H1 (cell line): ENCODE results near the gene INPP4B. TPM values are rescaled to one million over a fixed set of nuclear protein-coding genes. Genes with fewer than 3 reads are reported as not detected.

Experiments used
- CTCF ChIA-PET: fragments of 300-600 bp; sonication (Branson Sonifier 250); formaldehyde crosslinking; loops from one replicate; lab custom pipeline; 2021; ENCODE audit not compliant: partially characterized antibody; lab: Charles Lee
- POLR2A ChIA-PET: fragments of 300-600 bp; sonication (Branson Sonifier 250); formaldehyde crosslinking; loops from one replicate; lab custom pipeline; 2021; ENCODE audit warnings: inconsistent platforms; ENCODE audit not compliant: partially characterized antibody; lab: Charles Lee
- DNase-seq, 2 experiments: peaks; one replicate each; pipeline versions ENCODE4 v3.0.0 to v3.0.0-alpha.2; 2010 to 2022; ENCODE audit warnings: low spot score in 2 of 2, low read depth in 1 of 2, mixed read lengths in 1 of 2
- FAIRE-seq: peaks from 2 replicates; lab custom pipeline; 2011; peaks lifted over from hg19 to GRCh38; lab: Jason Lieb, UNC
- H2AFZ ChIP-seq: 2 replicates; pipeline ENCODE4 v1.8.1; 2012; ENCODE audit warnings: low read length, inconsistent platforms
- H2AK5ac ChIP-seq: 2 replicates; pipeline ENCODE4 v1.6.1; 2013; ENCODE audit warnings: low read depth, low read length
- H2BK120ac ChIP-seq: replicated peaks from 2 replicates; pipeline ENCODE3; 2013; ENCODE audit warnings: low read depth, low read length, inconsistent platforms
- H2BK12ac ChIP-seq: 2 replicates; pipeline ENCODE4 v1.6.1; 2013; ENCODE audit warnings: low read depth, low read length
- H2BK15ac ChIP-seq: 2 replicates; pipeline ENCODE4 v1.6.1; 2013; ENCODE audit warnings: low read length
- H2BK20ac ChIP-seq: 2 replicates; pipeline ENCODE4 v1.6.1; 2013; ENCODE audit warnings: low read length
- H2BK5ac ChIP-seq: 2 replicates; pipeline ENCODE4 v1.6.1; 2013; ENCODE audit warnings: low read depth, low read length
- H3K14ac ChIP-seq: 2 replicates; pipeline ENCODE4 v1.6.1; 2013; ENCODE audit warnings: inconsistent platforms; ENCODE audit not compliant: insufficient read length
- H3K18ac ChIP-seq: 2 replicates; pipeline ENCODE4 v1.6.1; 2013; ENCODE audit warnings: low read length; ENCODE audit errors: extremely low read depth
- H3K23ac ChIP-seq: 2 replicates; pipeline ENCODE4 v1.6.1; 2013; ENCODE audit warnings: inconsistent platforms; ENCODE audit not compliant: insufficient read length
- H3K23me2 ChIP-seq: 2 replicates; pipeline ENCODE4 v1.6.1; 2013; ENCODE audit warnings: low read depth, low read length
- H3K27ac ChIP-seq: 2 replicates; pipeline ENCODE4 v1.6.1; 2011; ENCODE audit warnings: low read depth, low read length, inconsistent platforms
- H3K27me3 ChIP-seq, 4 experiments: replicated peaks in 1 of 4; 1 replicate in 1 of 4; 2 replicates in 3 of 4; pipeline versions ENCODE4 v1.6.1 to v1.8.1; 2011 to 2013; ENCODE audit warnings: low read length in 3 of 4, mild to moderate bottlenecking in 3 of 4, inconsistent platforms in 2 of 4, mixed read lengths in 2 of 4, moderate library complexity in 1 of 4; ENCODE audit not compliant: control insufficient read depth in 3 of 4, insufficient read depth in 3 of 4; ENCODE audit errors: extremely low read depth in 1 of 4
- H3K36me3 ChIP-seq, 4 experiments: 2 replicates each; pipeline versions ENCODE4 v1.6.1 to v1.8.1; 2011 to 2013; ENCODE audit warnings: mild to moderate bottlenecking in 4 of 4, low read length in 3 of 4, moderate library complexity in 2 of 4, control low read depth in 1 of 4, inconsistent platforms in 1 of 4; ENCODE audit not compliant: insufficient read depth in 4 of 4, control insufficient read depth in 2 of 4
- H3K4ac ChIP-seq: replicated peaks from 2 replicates; pipeline ENCODE3; 2013; ENCODE audit warnings: low read length, low read depth, mixed read lengths, inconsistent platforms; ENCODE audit not compliant: insufficient read length
- H3K4me1 ChIP-seq, 4 experiments: replicated peaks in 1 of 4; 1 replicate in 1 of 4; 2 replicates in 3 of 4; pipeline versions ENCODE4 v1.6.1 to v1.8.1; 2011 to 2013; ENCODE audit warnings: low read length in 3 of 4, inconsistent platforms in 2 of 4, mixed read lengths in 1 of 4; ENCODE audit not compliant: insufficient read depth in 4 of 4, control insufficient read depth in 3 of 4
- H3K4me2 ChIP-seq, 2 experiments: 2 replicates each; pipeline versions ENCODE4 v1.6.1 to v1.8.1; 2011 to 2013; ENCODE audit warnings: low read depth in 2 of 2, low read length in 2 of 2, control low read depth in 1 of 2, inconsistent platforms in 1 of 2, mild to moderate bottlenecking in 1 of 2; ENCODE audit not compliant: insufficient read depth in 1 of 2
- H3K4me3 ChIP-seq, 4 experiments: fragments of 200-600, 300-600 bp in 1 of 4; sonication (generic), shearing (Covaris generic), sonication (Bioruptor Twin) in 1 of 4; 2 replicates each; pipeline versions ENCODE4 v1.5.1 to v1.8.1; 2011 to 2016; ENCODE audit warnings: low read length in 4 of 4, low read depth in 3 of 4, control low read depth in 2 of 4, inconsistent platforms in 2 of 4, mild to moderate bottlenecking in 2 of 4, mixed read lengths in 1 of 4, moderate library complexity in 1 of 4; ENCODE audit not compliant: insufficient read depth in 2 of 4; ENCODE audit errors: extremely low read depth in 1 of 4
- H3K56ac ChIP-seq: replicated peaks from 2 replicates; pipeline ENCODE3; 2013; ENCODE audit warnings: low read depth, mild to moderate bottlenecking, mixed read lengths, low read length, inconsistent platforms; ENCODE audit not compliant: insufficient read length
- H3K79me1 ChIP-seq: 2 replicates; pipeline ENCODE4 v1.6.1; 2013; ENCODE audit warnings: low read depth, low read length, control low read depth
- H3K79me2 ChIP-seq, 2 experiments: 2 replicates each; pipeline versions ENCODE4 v1.6.1 to v1.8.1; 2012 to 2013; ENCODE audit warnings: low read length in 2 of 2, mild to moderate bottlenecking in 2 of 2, inconsistent platforms in 1 of 2; ENCODE audit not compliant: insufficient read depth in 2 of 2, control insufficient read depth in 1 of 2
- H3K9ac ChIP-seq, 4 experiments: replicated peaks in 1 of 4; 1 replicate in 1 of 4; 2 replicates in 3 of 4; pipeline versions ENCODE4 v1.6.1 to v1.8.1; 2011 to 2013; ENCODE audit warnings: low read depth in 3 of 4, low read length in 3 of 4, control low read depth in 2 of 4, mild to moderate bottlenecking in 2 of 4, moderate library complexity in 2 of 4, inconsistent platforms in 1 of 4; ENCODE audit errors: extremely low read depth in 1 of 4
- H3K9me3 ChIP-seq, 2 experiments: 2 replicates each; pipeline versions ENCODE4 v1.6.1 to v1.8.1; 2012 to 2013; ENCODE audit warnings: mild to moderate bottlenecking in 2 of 2, moderate library complexity in 2 of 2, control low read depth in 1 of 2, inconsistent platforms in 1 of 2, low read depth in 1 of 2, low read length in 1 of 2, mixed read lengths in 1 of 2; ENCODE audit not compliant: insufficient read depth in 2 of 2
- H4K20me1 ChIP-seq, 2 experiments: replicated peaks in 1 of 2; 2 replicates each; pipeline versions ENCODE3 to v1.8.1; 2011 to 2013; ENCODE audit warnings: inconsistent platforms in 2 of 2, low read length in 2 of 2, mild to moderate bottlenecking in 1 of 2; ENCODE audit not compliant: insufficient read depth in 2 of 2, control insufficient read depth in 1 of 2
- H4K5ac ChIP-seq: 2 replicates; pipeline ENCODE4 v1.6.1; 2013; ENCODE audit warnings: low read length, low read depth, mixed read lengths, inconsistent platforms; ENCODE audit not compliant: insufficient read length
- H4K8ac ChIP-seq: 2 replicates; pipeline ENCODE4 v1.8.0; 2013; ENCODE audit warnings: mild to moderate bottlenecking, moderate library complexity, low read length, inconsistent platforms; ENCODE audit not compliant: insufficient read depth; ENCODE audit errors: extremely low read depth
- H4K91ac ChIP-seq: replicated peaks from 2 replicates; pipeline ENCODE3; 2013; ENCODE audit warnings: low read length, mixed read lengths, inconsistent platforms; ENCODE audit not compliant: insufficient read length
- ASH2L ChIP-seq: fragments of 200-600, 300-600 bp; sonication (generic); IDR thresholded peaks from one replicate; pipeline ENCODE4 v1.7.1; 2017; ENCODE audit warnings: low read length
- TEAD4 ChIP-seq: IDR thresholded peaks from 2 replicates; pipeline ENCODE4 v1.6.1; 2012; ENCODE audit warnings: low read depth, low read length, inconsistent platforms, mixed read lengths
- WGBS, 2 experiments: shearing (Covaris generic) in 1 of 2; methylation state at CpG; one replicate each; pipeline versions ENCODE4 v1.1.6 to v1.1.7; 2013 to 2015; ENCODE audit warnings: low lambda C conversion rate in 2 of 2, mixed read lengths in 2 of 2, inconsistent platforms in 1 of 2, low coverage in 1 of 2, missing lambda C conversion rate in 1 of 2; ENCODE audit not compliant: insufficient replicate concordance in 2 of 2, insufficient coverage in 1 of 2, insufficient read length in 1 of 2; ENCODE audit errors: extremely low coverage in 1 of 2, missing lambda C conversion rate in 1 of 2; 5-methylcytosine and 5-hydroxymethylcytosine counted together
- polyA plus RNA-seq, 7 experiments: library from polyadenylated mRNA; depleted of rRNA in 3 of 7; stranded (reverse) in 5 of 7; unstranded in 2 of 7; fragments of >200 nt in 5 of 7; fragments of 200-250 nt in 2 of 7; gene quantifications; 1 replicate in 5 of 7; 2 replicates in 1 of 7; 4 replicates in 1 of 7; pipeline versions ENCODE4 v1.2.1 to v1.2.3, GENCODE V29; 2011 to 2013; ENCODE audit warnings: missing spikeins in 2 of 7, mixed read lengths in 2 of 7
- total RNA-seq: library from RNA; stranded (reverse); fragmentation: NEBNext Ultra II Directional; extraction: Animal tissue kit (Norgen Biotek cat#: 25700); gene quantifications from 2 replicates; pipeline ENCODE4 v1.2.1, GENCODE V29; 2021

INPP4B gene
- total and polyA plus RNA-seq, 2 of the 8 experiments (the other 6 are each of a cell fraction or from before 2014, with no cell fraction given) = 0.11 to 0.54 TPM

- Histone ChIP-seq H3K4me3 (no peak overlapping the region), H3K4me2 (no peak overlapping the region), H3K79me1 (no peaks in the 10 kb centered on the region), H3K27ac (no peak overlapping the region), H2BK15ac (no peak overlapping the region), H3K56ac (no peak overlapping the region), H2AFZ (no peak overlapping the region), H3K18ac (no peak overlapping the region), H3K36me3 (no peaks in the 10 kb centered on the region), H2BK120ac (no peak overlapping the region), H2BK20ac (no peak overlapping the region), H3K23me2 (peaks cover 2% of the 10 kb centered on the region; the same call in 1 of the 2 replicates), H2AK5ac (no peak overlapping the region), H4K20me1 (no peaks in the 10 kb centered on the region), H3K14ac (no peak overlapping the region), H4K5ac (no peak overlapping the region), H3K4me1 (peaks cover 0 to 6% (median 3%) of the 10 kb centered on the region in 4 experiments; a peak in 2 of 7 replicates), H4K91ac (no peak overlapping the region), H3K4ac (peak overlapping the region; percentile 66), H2BK5ac (no peak overlapping the region), H4K8ac (no peak overlapping the region), H2BK12ac (no peak overlapping the region), H3K9me3 (no peaks in the 10 kb centered on the region), H3K9ac (no peak overlapping the region), H3K27me3 (no peaks in the 10 kb centered on the region), H3K23ac (no peak overlapping the region), H3K79me2 (no peaks in the 10 kb centered on the region)
- POLR2A ChIA-PET = no interaction called here
- FAIRE-seq (no peak), DNase-seq (no peak)
- TF ChIP-seq TEAD4 = no peak
- TF ChIP-seq ASH2L = no peak
- WGBS, 2 experiments = 83% methylated on average over 1 of the region's 1 CpG; no CpG with 5 or more reads in 1 of the 2 experiments
- CTCF ChIA-PET = interaction anchor here (1.0 to 1.4 kb wide), 2 partner anchors 11 to 48 kb away, joined by 3 read pairs; no protein-coding TSS in a partner anchor
Measured at GRCh38 chr4:142365391-142365790, 480.7 kb downstream of the INPP4B start.
